NK-92 (cell line): Measurements from ENCODE around the gene LEP.
"Not testable (repeated sequence)": the region's sequence is repeated elsewhere in the genome, so short reads cannot be mapped to it uniquely, and the experiment has no call there.

Experiments used
- DNase-seq: peaks from one replicate; lab custom pipeline; 2025; ENCODE audit not compliant: unreplicated experiment; lab: John Stamatoyannopoulos, UW

Gene LEP

DNA sequence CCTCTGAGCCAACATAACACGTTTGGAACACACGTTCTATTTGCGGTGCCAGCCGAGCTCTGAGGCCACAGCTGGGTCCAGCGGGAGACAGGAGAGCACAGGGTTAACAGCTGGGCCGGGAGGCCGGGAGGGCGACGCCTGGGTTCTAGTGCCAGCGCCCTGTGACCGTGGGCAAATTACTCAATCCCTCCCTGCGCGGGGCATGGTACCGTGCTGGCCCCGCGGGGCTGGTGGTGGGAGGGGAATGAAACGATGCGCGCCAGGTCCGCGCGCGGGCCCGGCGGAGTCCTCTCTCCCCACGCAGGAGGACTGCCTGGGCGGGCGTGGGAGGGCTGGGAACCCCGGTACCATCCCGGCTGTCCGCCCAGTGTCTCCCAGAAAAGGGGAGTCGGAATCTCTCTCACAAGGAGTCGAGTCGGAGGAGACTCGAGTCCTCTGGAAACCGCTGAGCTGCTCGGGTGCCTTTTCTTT lies 30.4 kb downstream of the LEP start:
- no peak for DNase-seq

DNA sequence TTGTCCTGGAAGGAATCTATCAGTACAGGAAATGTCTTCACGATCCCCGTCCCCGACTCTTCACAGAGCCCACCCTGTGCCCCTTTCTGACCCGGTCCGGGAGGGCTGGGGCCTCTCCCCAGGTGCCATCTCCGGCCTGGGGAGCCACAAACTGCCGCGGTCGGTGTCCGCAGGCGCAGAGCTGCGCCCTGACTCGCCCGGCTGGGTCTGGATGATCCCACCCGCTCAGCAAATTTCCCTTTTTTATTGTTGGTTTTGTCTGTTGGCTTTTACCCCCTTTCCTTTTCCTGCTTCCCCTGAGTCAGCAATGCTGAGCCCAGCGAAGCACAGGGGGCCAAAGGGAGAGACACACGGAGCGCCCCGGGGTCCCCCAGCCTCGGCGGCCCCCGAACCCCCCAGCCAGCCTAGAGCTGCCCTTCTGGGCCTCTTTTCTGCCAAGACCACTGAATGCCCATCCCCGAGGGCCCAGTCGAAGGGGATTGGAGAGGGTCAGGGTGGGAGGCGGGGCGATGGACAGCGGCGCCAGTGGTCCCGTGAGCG lies 30.9 kb downstream of the LEP start:
- DNase-seq = no peak

- no peak for DNase-seq
Measured at GRCh38 chr7:128274246-128274883, 33.3 kb downstream of the LEP start.

- no peak for DNase-seq
Measured at GRCh38 chr7:128274884-128275603, 34.0 kb downstream of the LEP start.

DNA sequence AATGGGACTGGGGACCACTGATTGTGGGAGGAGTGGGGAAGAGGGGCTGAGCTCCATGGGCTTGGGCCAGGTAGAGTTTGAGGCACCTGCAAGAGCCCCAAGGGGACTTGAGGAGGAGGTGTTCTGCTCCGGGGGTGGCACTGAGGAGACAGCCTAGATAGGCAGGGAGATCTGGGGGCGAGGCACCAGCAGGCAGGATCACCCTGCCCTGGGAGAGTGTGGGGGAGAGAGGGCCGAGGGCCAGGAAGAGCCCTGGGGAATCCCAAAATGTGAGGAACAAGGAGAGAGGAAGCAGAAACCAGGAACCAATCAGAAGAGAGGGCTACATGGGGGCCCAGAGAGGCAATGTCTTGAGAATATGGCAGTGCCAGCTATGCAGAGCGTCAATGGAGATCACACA lies 34.6 kb downstream of the LEP start:
- no peak for DNase-seq

DNA sequence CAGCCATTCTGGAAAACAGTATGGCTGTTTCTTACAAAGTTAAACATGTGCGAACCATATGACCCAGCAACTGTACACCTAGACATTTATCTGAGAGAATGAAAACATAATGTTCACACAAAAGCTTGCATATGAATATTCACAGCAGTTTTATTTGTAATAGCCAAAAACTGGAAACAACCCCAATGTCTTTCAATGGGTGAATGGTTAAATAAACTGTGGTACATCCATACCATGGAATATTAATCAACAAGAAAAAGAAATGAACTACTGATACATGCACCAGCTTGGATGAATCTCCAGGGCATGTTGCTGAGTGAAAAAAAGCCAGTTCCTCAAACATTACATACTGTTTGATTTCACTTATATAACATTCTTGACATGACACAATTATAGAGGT lies 37.3 kb downstream of the LEP start:
- no peak for DNase-seq

- no peak for DNase-seq
Measured at GRCh38 chr7:128279124-128279713, 38.1 kb downstream of the LEP start.

DNA sequence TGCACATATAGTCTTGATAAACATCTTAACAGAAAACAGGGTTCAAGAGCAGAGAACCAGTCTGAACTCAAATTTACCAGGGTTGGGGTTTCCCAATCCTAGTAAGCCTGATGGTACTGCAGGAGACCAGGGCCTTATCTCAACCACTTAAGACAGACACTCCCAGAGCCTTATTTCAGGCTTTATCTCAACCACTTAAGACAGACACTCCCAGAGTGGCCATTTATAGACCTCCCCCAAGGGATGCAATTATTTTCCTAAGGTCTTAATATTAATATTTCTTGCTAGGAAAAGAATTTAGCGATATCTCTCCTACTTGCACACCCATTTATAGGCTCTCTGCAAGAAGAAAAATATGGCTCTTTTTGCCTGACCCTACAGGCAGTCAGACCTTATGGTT lies 39.4 kb downstream of the LEP start:
- not testable (repeated sequence) for DNase-seq

GRCh38 chr7:128281605-128282380 lies 40.7 kb downstream of the LEP start:
- DNase-seq = no peak

GRCh38 chr7:128284102-128284501 lies 43.0 kb downstream of the LEP start:
- no peak for DNase-seq

DNA sequence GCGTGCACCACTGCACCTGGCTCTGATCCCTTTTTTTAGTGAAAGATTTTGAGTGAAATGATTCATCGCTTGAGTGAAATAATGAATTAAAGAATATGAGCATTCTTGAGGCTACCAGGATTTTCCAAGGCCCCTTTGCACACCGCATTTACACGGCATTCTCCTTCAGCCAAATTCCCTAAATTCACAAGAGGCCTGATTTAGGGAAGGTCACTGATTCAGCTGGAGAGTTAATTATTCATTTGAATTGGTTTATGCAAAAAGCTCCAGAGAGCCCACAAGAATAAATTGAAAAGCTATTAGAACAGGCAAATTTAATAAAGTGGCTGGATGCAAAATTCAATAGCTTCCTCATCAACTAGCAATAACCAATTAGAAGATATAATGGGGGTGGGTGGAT lies 46.5 kb downstream of the LEP start:
- DNase-seq = no peak

DNA sequence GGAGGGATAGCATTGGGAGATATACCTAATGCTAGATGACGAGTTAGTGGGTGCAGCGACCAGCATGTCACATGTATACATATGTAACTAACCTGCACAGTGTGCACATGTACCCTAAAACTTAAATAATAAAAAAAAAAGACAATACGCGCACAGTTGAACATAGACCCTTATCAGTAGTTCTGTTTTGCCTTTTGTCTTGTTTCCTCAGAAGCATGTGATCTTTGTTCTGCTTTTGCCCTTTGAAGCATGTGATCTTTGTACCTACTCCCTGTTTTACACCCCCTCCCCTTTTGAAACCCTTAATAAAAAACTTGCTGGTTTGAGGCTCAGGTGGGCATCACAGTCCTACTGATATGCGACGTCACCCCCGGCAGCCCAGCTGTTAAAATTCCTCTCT lies 56.9 kb downstream of the LEP start:
- not testable (repeated sequence) for DNase-seq

- no peak for DNase-seq
Measured at GRCh38 chr7:128299109-128299607, 58.1 kb downstream of the LEP start.

- DNase-seq = no peak
Measured at GRCh38 chr7:128302139-128302538, 61.1 kb downstream of the LEP start.

DNA sequence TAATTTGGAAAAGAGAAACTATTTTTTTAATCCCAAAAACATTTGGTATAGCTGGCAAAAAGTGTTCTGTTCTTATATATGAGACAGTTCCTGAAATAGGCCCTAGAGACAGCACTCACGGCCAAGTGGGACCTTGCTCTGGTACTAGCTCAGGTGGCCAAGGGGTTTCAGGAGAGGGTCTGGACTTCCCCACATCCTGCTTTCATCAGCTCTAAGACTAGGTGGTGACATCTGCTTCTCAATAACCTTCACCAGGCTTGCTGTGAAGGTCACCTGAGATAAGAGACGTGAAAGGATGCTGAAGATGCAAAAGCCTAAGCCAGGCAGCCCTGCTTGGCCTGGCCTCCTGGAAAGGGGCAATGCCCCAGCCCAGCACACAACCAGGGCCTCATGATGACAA lies 62.1 kb downstream of the LEP start:
- DNase-seq = no peak

DNA sequence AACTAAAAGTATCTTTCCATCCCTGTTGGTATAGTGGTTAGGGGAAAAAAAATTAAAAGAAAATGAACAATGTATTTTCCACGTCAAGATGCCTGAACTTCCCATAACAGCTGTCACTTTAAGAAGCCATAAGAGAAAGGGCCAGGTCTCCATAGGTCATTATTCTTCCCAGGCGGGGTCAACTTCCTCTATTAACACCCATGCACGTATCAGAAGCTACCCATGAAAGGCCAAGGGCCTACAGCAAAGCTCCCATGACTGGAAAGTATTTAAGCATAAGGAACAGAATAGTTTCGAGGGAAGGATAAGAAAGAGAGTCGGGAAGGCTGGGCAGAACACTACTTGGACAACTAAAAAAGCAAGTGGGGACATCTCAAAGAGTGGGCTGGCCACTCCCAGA lies 62.6 kb downstream of the LEP start:
- no peak for DNase-seq

DNA sequence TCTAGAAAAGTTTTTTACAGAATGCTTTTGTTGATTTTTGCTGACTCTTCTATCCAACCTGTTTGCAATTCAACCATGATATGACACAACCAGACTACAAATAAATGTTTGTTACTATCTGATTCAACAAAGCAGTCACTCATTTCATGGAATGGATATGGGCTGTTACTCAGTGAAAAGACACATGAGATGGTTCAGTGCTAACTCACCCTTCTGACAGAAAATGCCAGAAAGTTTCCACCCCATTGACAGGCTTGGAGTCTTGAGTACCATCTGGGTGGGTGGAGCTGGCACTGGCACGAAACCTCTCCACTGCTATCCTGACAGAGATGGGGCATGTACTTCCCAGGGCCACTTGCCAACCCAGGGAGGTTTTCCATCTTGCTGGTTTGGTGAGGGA lies 63.1 kb downstream of the LEP start:
- no peak for DNase-seq

- DNase-seq = no peak
Measured at GRCh38 chr7:128307061-128307460, 66.0 kb downstream of the LEP start.
